Thyroid gland (tissue), 4 donors: ENCODE data around the gene RFLNA.

Experiments used
- POLR2A ChIP-seq, 2 donors: fragments of 450-650 bp; IDR thresholded peaks; one replicate each; pipeline ENCODE4 v1.6.1; 2017; ENCODE audit warnings: antibody characterized with exemption in 2 of 2, mild to moderate bottlenecking in 2 of 2, moderate library complexity in 1 of 2
- TF ChIP-seq, protein P1 (sequence below), 6 experiments: fragments of 200-600 bp in 3 of 6; fragments of 450-650 bp in 3 of 6; sonication (generic) in 3 of 6; IDR thresholded peaks; one replicate each; pipeline ENCODE4 v1.5.1; 2016 to 2019; ENCODE audit warnings: antibody characterized with exemption in 6 of 6, mild to moderate bottlenecking in 2 of 6, inconsistent platforms in 1 of 6, moderate library complexity in 1 of 6

DNA sequence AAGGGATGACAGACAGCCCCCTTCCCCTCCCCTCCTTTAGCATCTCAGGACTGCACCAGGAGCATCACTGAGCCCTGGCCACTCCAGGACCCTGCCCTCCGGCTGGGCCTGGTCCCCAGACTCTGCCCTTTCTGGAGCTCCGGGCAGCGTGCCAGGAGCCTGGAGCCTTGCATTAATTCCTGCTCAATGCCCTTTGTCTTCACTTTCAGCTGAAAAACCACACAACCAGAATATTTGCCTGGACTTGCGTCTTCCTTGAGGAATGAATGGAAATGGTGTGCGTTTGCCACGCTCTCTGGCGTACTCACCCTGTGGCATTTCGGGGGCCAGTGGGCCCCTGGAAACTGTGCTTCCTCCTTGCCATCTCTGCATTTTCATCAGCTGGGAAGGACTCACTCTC, 8.5 kb upstream of the RFLNA start:
- TF ChIP-seq POLR2A (IDR thresholded peaks at IDR 0.05) = no peak
- TF ChIP-seq, protein P1, sequence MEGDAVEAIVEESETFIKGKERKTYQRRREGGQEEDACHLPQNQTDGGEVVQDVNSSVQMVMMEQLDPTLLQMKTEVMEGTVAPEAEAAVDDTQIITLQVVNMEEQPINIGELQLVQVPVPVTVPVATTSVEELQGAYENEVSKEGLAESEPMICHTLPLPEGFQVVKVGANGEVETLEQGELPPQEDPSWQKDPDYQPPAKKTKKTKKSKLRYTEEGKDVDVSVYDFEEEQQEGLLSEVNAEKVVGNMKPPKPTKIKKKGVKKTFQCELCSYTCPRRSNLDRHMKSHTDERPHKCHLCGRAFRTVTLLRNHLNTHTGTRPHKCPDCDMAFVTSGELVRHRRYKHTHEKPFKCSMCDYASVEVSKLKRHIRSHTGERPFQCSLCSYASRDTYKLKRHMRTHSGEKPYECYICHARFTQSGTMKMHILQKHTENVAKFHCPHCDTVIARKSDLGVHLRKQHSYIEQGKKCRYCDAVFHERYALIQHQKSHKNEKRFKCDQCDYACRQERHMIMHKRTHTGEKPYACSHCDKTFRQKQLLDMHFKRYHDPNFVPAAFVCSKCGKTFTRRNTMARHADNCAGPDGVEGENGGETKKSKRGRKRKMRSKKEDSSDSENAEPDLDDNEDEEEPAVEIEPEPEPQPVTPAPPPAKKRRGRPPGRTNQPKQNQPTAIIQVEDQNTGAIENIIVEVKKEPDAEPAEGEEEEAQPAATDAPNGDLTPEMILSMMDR (IDR thresholded peaks at IDR 0.05) = no peak
